HG03064 (cell line): ENCODE measurements around the gene MTREX.

ENCODE experiments used
- ATAC-seq: cut with Tn5 transposase; IDR thresholded peaks from one replicate; pipeline ENCODE4 v1.9.1; 2021; ENCODE audit warnings: low read depth; ENCODE audit not compliant: unreplicated experiment

The MTREX gene

GRCh38 chr5:55459572-55459971 lies 151.8 kb downstream of the MTREX start:
- ATAC-seq: no peak

GRCh38 chr5:55463613-55464012 lies 155.8 kb downstream of the MTREX start:
- ATAC-seq: no peak

GRCh38 chr5:55467862-55468551 lies 160.2 kb downstream of the MTREX start:
- ATAC-seq: no peak

GRCh38 chr5:55469839-55470238 lies 162.1 kb downstream of the MTREX start:
- ATAC-seq: no peak

GRCh38 chr5:55470282-55470681 lies 162.5 kb downstream of the MTREX start:
- ATAC-seq: no peak

- ATAC-seq: no peak
Measured at GRCh38 chr5:55471468-55471867, 163.7 kb downstream of the MTREX start.

GRCh38 chr5:55472642-55473041 lies 164.9 kb downstream of the MTREX start:
- no peak for ATAC-seq
